Esophagus squamous epithelium (tissue), 4 donors: ENCODE results near the gene RFXAP.

Experiments
- POLR2A ChIP-seq, 4 donors: fragments of 450-650 bp; IDR thresholded peaks; one replicate each; pipeline ENCODE4 v1.6.1; 2017; ENCODE audit warnings: antibody characterized with exemption in 4 of 4, mild to moderate bottlenecking in 4 of 4, moderate library complexity in 3 of 4
- TF ChIP-seq, protein P1 (sequence below), 6 experiments: fragments of 450-650 bp in 4 of 6; fragments of 200-600 bp in 2 of 6; sonication (generic) in 2 of 6; IDR thresholded peaks; one replicate each; pipeline ENCODE4 v1.5.1; 2016 to 2019; ENCODE audit warnings: antibody characterized with exemption in 6 of 6, mild to moderate bottlenecking in 4 of 6, moderate library complexity in 4 of 6

DNA sequence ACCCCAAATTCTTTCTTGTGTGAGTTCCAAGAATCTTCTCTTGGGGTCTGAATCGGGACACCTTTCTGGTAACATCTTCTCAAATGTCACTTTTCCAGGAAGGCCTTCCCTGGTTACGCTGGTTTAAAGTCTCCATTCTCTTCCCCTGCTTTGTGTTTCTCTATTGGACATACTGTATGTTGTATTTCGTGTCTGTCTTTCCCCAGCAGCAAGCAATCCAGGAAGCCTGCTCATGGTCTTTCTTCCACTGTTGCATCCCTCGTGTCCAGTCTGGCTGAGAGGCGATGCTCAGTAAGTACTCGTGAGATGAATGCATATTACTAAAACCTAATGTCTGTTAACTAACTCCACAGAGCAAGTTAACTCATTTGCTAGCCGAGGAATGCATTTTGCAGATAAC lies 43.7 kb downstream of the RFXAP start:
- TF ChIP-seq, protein P1, sequence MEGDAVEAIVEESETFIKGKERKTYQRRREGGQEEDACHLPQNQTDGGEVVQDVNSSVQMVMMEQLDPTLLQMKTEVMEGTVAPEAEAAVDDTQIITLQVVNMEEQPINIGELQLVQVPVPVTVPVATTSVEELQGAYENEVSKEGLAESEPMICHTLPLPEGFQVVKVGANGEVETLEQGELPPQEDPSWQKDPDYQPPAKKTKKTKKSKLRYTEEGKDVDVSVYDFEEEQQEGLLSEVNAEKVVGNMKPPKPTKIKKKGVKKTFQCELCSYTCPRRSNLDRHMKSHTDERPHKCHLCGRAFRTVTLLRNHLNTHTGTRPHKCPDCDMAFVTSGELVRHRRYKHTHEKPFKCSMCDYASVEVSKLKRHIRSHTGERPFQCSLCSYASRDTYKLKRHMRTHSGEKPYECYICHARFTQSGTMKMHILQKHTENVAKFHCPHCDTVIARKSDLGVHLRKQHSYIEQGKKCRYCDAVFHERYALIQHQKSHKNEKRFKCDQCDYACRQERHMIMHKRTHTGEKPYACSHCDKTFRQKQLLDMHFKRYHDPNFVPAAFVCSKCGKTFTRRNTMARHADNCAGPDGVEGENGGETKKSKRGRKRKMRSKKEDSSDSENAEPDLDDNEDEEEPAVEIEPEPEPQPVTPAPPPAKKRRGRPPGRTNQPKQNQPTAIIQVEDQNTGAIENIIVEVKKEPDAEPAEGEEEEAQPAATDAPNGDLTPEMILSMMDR (IDR thresholded peaks at IDR 0.05) = no peak
- no peak for TF ChIP-seq POLR2A (IDR thresholded peaks at IDR 0.05)
